ENCODE measurements around the gene SRSF4. TPM values are rescaled to one million over a fixed set of nuclear protein-coding genes. Genes with fewer than 3 reads are reported as not detected.
A peak's percentile ranks its signal among the peaks of the same experiment; 100 is the strongest.

Gene SRSF4
- total RNA-seq, 1 experiment from 2014 or later = 44.1 TPM

DNA sequence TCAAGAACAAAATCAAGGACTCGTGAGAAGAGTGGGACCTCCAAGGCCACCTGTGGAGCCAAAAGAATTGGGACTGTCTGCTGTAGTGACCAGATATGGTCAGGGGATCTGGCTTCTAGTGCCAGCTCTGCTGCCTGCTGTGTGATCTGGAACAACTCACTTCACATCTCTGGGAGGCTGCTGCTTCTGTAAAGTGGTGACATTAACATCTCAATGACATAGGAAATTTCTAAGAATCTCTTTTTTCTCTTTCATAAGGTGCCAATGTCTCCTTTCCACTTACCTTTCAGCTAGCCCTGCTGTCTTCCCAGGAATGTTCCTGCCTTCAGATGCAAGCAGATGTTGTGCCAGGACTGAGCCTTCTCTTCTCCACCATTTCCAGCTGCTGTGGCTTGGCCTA, 5.0 kb upstream of the SRSF4 start:
- peaks cover 19% of the 10 kb centered on the region for H3K4me1 Mint-ChIP-seq (ENCODE audit: low read depth, unreplicated experiment)
- H3K27me3 ChIP-seq (replicated peaks; ENCODE audit: control insufficient read depth, insufficient read depth, low read length) = no peaks in the 10 kb centered on the region
- BruUV-seq (replicated peaks) = no TSS peak
- H3K4me3 Mint-ChIP-seq (ENCODE audit: unreplicated experiment) = no peak overlapping the region
- H3K4me1 ChIP-seq = peaks cover 13% of the 10 kb centered on the region
- ChIA-PET POLR2A (interaction anchor here (0.6 kb wide), 1 partner anchor 30 kb away, joined by 3 read pairs; no protein-coding TSS in a partner anchor), CTCF (interaction anchor here (0.8 to 2.5 kb wide), 3 partner anchors 11 to 63 kb away, joined by 4 to 8 read pairs (median 8); partner anchors contain the start of gene TMEM200B)
- intact Hi-C loops (cut with micrococcal nuclease; ENCODE audit: unreplicated experiment) = no loop called here
- peaks cover 8% of the 10 kb centered on the region for H3K36me3 Mint-ChIP-seq (ENCODE audit: insufficient read depth, unreplicated experiment)
- TF ChIP-seq CTCF (IDR thresholded peaks at IDR 0.05; ENCODE audit: insufficient read depth in 1 of 2, low read depth in 1 of 2, low read length in 1 of 2, severe bottlenecking in 1 of 2, unreplicated experiment in 1 of 2) = no peak
- H3K36me3 ChIP-seq (ENCODE audit: control insufficient read depth, insufficient read depth, low read length) = no peaks in the 10 kb centered on the region
- no peaks in the 10 kb centered on the region for H3K9me3 ChIP-seq
- peak overlapping the region; percentile 75 for H3K27ac Mint-ChIP-seq (ENCODE audit: unreplicated experiment)
- no peak for DNase-seq
- no peaks in the 10 kb centered on the region for H3K27me3 Mint-ChIP-seq (ENCODE audit: insufficient read depth, unreplicated experiment)
- H3K9me3 Mint-ChIP-seq (ENCODE audit: unreplicated experiment) = no peaks in the 10 kb centered on the region
- H3K4me3 ChIP-seq (ENCODE audit: low read depth, low read length) = no peak overlapping the region

GRCh38 chr1:29186252-29186651, 4.6 kb upstream of the SRSF4 start:
- ChIA-PET CTCF (interaction anchor here (0.6 to 2.5 kb wide), 4 partner anchors 11 to 62 kb away, joined by 4 to 8 read pairs (median 7); partner anchors contain the start of gene TMEM200B), POLR2A (no interaction called here)
- Histone ChIP-seq H3K4me1 (peaks cover 13% of the 10 kb centered on the region), H3K9me3 (no peaks in the 10 kb centered on the region), H3K4me3 (ENCODE audit: low read depth, low read length) (no peak overlapping the region), H3K27me3 (replicated peaks; ENCODE audit: control insufficient read depth, insufficient read depth, low read length) (no peaks in the 10 kb centered on the region), H3K36me3 (ENCODE audit: control insufficient read depth, insufficient read depth, low read length) (no peaks in the 10 kb centered on the region)
- Mint-ChIP-seq H3K27ac (ENCODE audit: unreplicated experiment) (peak overlapping the region; percentile 75), H3K4me1 (ENCODE audit: low read depth, unreplicated experiment) (peaks cover 19% of the 10 kb centered on the region), H3K27me3 (ENCODE audit: insufficient read depth, unreplicated experiment) (no peaks in the 10 kb centered on the region), H3K9me3 (ENCODE audit: unreplicated experiment) (no peaks in the 10 kb centered on the region), H3K4me3 (ENCODE audit: unreplicated experiment) (no peak overlapping the region), H3K36me3 (ENCODE audit: insufficient read depth, unreplicated experiment) (peaks cover 12% of the 10 kb centered on the region)
- intact Hi-C loops (cut with micrococcal nuclease; ENCODE audit: unreplicated experiment) = no loop called here
- no TSS peak for BruUV-seq (replicated peaks)
- DNase-seq = peak in 1 of 2 experiments; percentile 27
- TF ChIP-seq CTCF (IDR thresholded peaks at IDR 0.05; ENCODE audit: insufficient read depth in 1 of 2, low read depth in 1 of 2, low read length in 1 of 2, severe bottlenecking in 1 of 2, unreplicated experiment in 1 of 2) = no peak

GRCh38 chr1:29183287-29183686, 1.6 kb upstream of the SRSF4 start:
- Mint-ChIP-seq H3K36me3 (ENCODE audit: insufficient read depth, unreplicated experiment) (peaks cover 30% of the 10 kb centered on the region), H3K27ac (ENCODE audit: unreplicated experiment) (peak overlapping the region; percentile 73), H3K4me3 (ENCODE audit: unreplicated experiment) (peak overlapping the region; percentile 45), H3K27me3 (ENCODE audit: insufficient read depth, unreplicated experiment) (no peaks in the 10 kb centered on the region), H3K9me3 (ENCODE audit: unreplicated experiment) (no peaks in the 10 kb centered on the region), H3K4me1 (ENCODE audit: low read depth, unreplicated experiment) (peaks cover 20% of the 10 kb centered on the region)
- POLR2A ChIA-PET = no interaction called here
- no peak for TF ChIP-seq CTCF (IDR thresholded peaks at IDR 0.05; ENCODE audit: insufficient read depth in 1 of 2, low read depth in 1 of 2, low read length in 1 of 2, severe bottlenecking in 1 of 2, unreplicated experiment in 1 of 2)
- DNase-seq = no peak
- Histone ChIP-seq H3K4me1 (peaks cover 21% of the 10 kb centered on the region), H3K9me3 (no peaks in the 10 kb centered on the region; the same call in 1 of the 2 replicates), H3K36me3 (ENCODE audit: control insufficient read depth, insufficient read depth, low read length) (no peaks in the 10 kb centered on the region), H3K27me3 (replicated peaks; ENCODE audit: control insufficient read depth, insufficient read depth, low read length) (no peaks in the 10 kb centered on the region), H3K4me3 (ENCODE audit: low read depth, low read length) (no peak overlapping the region)
- CTCF ChIA-PET = interaction anchor here (0.6 to 2.5 kb wide), 3 partner anchors 19 to 301 kb away, joined by 4 to 22 read pairs (median 9); no protein-coding TSS in a partner anchor
- intact Hi-C loops (cut with micrococcal nuclease; ENCODE audit: unreplicated experiment) = loop anchor here (5.0 kb wide), 1 partner anchor 446 kb away; the partner anchor contains the start of gene YTHDF2
- BruUV-seq (replicated peaks) = no TSS peak

All from Caco-2 (cell line).